Measurements from ENCODE around the gene HSPA1L.

DNA sequence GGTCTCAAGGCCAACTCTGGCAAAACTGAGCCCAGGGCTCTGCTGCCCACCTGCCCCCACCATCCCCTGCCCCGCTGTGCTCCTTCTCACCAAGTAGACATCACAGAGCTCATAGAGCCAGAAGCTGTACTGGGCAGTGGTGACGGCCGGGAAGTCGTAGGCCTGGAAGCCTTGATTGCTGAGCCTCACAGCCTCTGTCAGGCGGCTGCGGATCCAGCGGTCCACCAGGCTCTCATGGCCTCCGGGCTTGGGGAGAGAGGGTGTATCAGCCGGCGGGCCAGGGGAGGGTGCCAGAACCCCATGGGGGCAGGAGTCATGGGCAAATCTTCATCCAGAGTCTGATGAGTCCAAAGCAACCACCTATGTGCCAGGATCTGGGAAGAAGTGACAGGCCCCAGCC, 35.2 kb downstream of the HSPA1L start:
- TF ChIP-seq, protein P1, sequence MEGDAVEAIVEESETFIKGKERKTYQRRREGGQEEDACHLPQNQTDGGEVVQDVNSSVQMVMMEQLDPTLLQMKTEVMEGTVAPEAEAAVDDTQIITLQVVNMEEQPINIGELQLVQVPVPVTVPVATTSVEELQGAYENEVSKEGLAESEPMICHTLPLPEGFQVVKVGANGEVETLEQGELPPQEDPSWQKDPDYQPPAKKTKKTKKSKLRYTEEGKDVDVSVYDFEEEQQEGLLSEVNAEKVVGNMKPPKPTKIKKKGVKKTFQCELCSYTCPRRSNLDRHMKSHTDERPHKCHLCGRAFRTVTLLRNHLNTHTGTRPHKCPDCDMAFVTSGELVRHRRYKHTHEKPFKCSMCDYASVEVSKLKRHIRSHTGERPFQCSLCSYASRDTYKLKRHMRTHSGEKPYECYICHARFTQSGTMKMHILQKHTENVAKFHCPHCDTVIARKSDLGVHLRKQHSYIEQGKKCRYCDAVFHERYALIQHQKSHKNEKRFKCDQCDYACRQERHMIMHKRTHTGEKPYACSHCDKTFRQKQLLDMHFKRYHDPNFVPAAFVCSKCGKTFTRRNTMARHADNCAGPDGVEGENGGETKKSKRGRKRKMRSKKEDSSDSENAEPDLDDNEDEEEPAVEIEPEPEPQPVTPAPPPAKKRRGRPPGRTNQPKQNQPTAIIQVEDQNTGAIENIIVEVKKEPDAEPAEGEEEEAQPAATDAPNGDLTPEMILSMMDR (IDR thresholded peaks at IDR 0.05; ENCODE audit: poor library complexity): no peak
- TF ChIP-seq EZH2phosphoT487 (IDR thresholded peaks at IDR 0.05; ENCODE audit: low read depth, severe bottlenecking, unreplicated experiment): no peak
